GM10248 (cell line): ENCODE measurements around the gene G6PC2.
A peak's percentile ranks its signal among the peaks of the same experiment; 100 is the strongest.

ENCODE experiments used
- CTCF ChIA-PET: fragments of 300-600 bp; sonication (Branson Sonifier 250); formaldehyde crosslinking; extraction: SDS; loops from one replicate; lab custom pipeline; 2021; ENCODE audit warnings: antibody characterized with exemption; lab: Yijun Ruan, JAX
- POLR2A ChIA-PET: fragments of 350-650 bp; sonication (Branson Sonifier 250); formaldehyde crosslinking; extraction: SDS; loops from one replicate; lab custom pipeline; 2020; ENCODE audit warnings: antibody characterized with exemption; lab: Yijun Ruan, JAX
- DNase-seq: peaks from one replicate; pipeline ENCODE4 v3.0.0; 2012; ENCODE audit errors: extremely low spot score
- CTCF ChIP-seq: IDR thresholded peaks from 2 replicates; pipeline ENCODE4 v1.5.1; 2012; ENCODE audit warnings: mild to moderate bottlenecking, low read depth; ENCODE audit errors: extremely low read depth, missing control alignments, control extremely low read depth

G6PC2 gene

GRCh38 chr2:168939918-168940317 lies 38.8 kb downstream of the G6PC2 start:
- CTCF ChIA-PET = interaction anchor here (1.0 to 1.4 kb wide), 4 partner anchors 19 to 192 kb away, joined by 3 to 7 read pairs (median 4); no protein-coding TSS in a partner anchor
- no peak for DNase-seq
- POLR2A ChIA-PET = no interaction called here
- TF ChIP-seq CTCF = no peak

GRCh38 chr2:168941297-168941696 lies 40.2 kb downstream of the G6PC2 start:
- POLR2A ChIA-PET = no interaction called here
- CTCF ChIA-PET = no interaction called here
- DNase-seq = no peak
- no peak for TF ChIP-seq CTCF

GRCh38 chr2:168944065-168944464 lies 43.0 kb downstream of the G6PC2 start:
- POLR2A ChIA-PET = no interaction called here
- CTCF ChIA-PET = interaction anchor here (1.0 to 1.8 kb wide), 2 partner anchors 18 to 25 kb away, joined by 3 to 6 read pairs; no protein-coding TSS in a partner anchor
- no peak for TF ChIP-seq CTCF
- DNase-seq = no peak

GRCh38 chr2:168945508-168945907 lies 44.4 kb downstream of the G6PC2 start:
- CTCF ChIA-PET = interaction anchor here (1.3 to 1.4 kb wide), 2 partner anchors 9 to 25 kb away, joined by 3 read pairs; no protein-coding TSS in a partner anchor
- POLR2A ChIA-PET = no interaction called here
- no peak for DNase-seq
- TF ChIP-seq CTCF = no peak

GRCh38 chr2:168948621-168949212 lies 47.6 kb downstream of the G6PC2 start:
- CTCF ChIA-PET = interaction anchor here (0.7 to 2.2 kb wide), 6 partner anchors 9 to 193 kb away, joined by 3 to 13 read pairs (median 4); no protein-coding TSS in a partner anchor
- TF ChIP-seq CTCF = peak; percentile 48
- no peak for DNase-seq
- POLR2A ChIA-PET = no interaction called here

DNA sequence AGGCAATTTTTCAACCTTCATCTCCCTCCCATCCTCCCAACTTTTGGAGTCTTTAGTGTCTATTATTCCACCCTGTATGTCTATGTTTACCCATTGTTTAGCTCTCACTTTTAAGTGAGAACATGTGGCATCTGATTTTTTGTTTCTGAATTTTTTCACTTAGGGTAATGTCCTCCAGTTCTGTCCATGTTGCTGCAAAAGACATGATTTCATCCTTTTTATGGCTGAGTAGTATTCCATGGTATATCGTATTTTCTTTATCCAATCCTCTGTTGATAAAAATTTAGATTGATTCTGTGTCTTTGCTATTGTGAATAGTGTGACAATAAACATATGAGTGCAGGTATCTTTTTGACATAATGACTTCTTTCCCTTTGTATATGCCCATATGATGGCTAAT lies 48.2 kb downstream of the G6PC2 start:
- no peak for DNase-seq
- POLR2A ChIA-PET = no interaction called here
- CTCF ChIA-PET = interaction anchor here (0.7 to 2.2 kb wide), 6 partner anchors 9 to 192 kb away, joined by 3 to 13 read pairs (median 4); no protein-coding TSS in a partner anchor
- TF ChIP-seq CTCF = no peak
